ENCODE measurements around the gene ZMYND12.

The ZMYND12 gene

DNA sequence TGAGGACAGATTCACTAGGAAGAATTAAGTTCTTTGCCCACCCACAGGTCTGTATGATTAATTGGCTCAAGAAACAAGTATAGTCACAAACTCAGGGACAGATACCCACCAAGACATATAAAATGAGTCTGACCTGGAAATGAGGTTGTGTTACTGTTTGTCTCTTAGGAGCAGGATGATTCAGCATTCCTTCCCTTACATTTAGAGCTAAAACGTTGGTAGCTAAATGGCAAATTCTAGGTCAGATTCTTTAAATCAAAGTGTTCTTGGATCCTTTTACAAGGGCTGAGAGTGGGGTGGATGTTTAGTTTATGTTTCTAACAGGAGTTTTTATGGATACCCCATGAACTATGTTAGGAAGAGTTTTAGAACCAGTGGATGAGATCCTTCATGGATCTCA lies 70.5 kb downstream of the ZMYND12 start:
- peak; percentile 41 for DNase-seq

DNA sequence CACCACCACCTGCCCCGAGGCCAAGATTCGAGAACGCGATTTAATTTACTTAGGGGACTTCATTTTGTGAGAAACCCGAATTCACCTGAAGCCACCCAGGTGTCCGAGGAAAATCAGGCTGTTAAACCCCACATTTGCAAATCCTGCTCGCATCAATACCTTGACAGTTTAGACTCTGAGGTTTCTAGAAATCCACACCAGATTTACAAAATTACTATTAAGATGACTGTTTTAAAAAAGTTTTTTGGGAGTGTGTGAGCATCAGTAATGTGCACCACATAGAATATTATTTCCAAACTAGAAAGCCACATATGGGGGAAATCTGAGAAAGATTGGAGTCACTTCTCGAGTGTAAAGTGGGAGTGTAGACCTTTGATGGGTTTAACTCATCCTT lies 74.5 kb downstream of the ZMYND12 start:
- DNase-seq = no peak

DNA sequence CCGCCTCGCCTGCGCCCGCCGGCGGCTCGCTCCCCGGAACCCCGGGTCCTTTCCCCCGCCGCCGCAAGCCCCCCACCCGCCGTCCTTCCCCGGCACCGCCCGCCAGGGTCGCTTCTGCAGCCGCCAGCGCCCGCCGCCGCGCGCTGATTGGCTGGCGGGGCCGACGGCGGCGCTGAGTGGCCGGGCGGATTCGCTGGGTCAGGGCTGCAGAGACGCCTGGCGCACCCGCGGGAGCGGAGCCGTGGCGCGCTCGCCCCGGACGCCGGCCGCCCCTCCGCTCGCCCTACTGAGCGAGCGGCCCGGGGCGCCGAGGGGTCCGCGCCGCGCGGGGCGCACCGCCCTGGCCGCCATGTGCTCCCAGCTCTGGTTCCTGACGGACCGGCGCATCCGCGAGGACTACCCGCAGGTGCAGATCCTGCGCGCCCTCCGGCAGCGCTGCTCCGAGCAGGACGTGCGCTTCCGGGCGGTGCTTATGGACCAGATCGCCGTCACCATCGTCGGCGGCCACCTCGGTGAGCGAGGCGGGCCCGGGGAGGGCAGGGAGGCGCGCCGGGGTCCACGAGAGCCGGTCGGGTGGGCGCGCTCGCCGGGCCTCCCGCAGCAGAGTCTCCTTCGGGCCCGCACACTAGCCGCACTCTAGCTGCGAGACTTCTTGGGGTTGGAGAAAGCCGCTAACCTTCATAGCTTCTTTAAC lies 75.1 kb downstream of the ZMYND12 start, which contains the start of gene RIMKLA:
RIMKLA (plus strand) TSS at position 207 of the 694 bp plus-strand sequence; CDS start at position 350, 143 bp downstream.
- peak; percentile 92 for DNase-seq
